ENCODE data around the gene WDR31.
"Not testable (repeated sequence)": the region's sequence is repeated elsewhere in the genome, so short reads cannot be mapped to it uniquely, and the experiment has no call there.

The WDR31 gene

GRCh38 chr9:113368348-113368981, 28.4 kb upstream of the WDR31 start:
- DNase-seq (ENCODE audit: low spot score): no peak

DNA sequence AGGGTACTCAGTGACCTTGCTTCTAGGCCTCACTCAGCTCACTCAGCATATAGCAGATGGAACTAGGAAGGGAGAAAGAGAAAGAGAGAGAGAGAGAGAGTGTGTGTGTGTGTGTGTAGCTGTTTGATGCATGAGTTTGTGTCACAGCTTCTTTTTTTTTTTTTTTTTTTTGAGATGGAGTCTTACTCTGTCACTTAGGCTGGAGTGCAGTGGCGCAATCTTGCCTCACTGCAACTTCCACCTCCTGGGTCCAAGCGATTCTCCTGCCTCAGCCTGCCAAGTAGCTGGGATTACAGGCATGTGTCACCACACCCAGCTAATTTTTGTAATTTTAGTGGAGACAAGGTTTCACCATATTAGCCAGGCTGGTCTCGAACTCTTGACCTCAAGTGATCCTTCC, 25.6 kb upstream of the WDR31 start:
- not testable (repeated sequence) for DNase-seq (ENCODE audit: low spot score)

- DNase-seq (ENCODE audit: low spot score): no peak
These were observed 24.9 kb upstream of the WDR31 start for GRCh38 chr9:113364951-113365350.

GRCh38 chr9:113363336-113363735, 23.3 kb upstream of the WDR31 start:
- DNase-seq (ENCODE audit: low spot score): no peak

GRCh38 chr9:113361304-113362018, 21.4 kb upstream of the WDR31 start:
- no peak for DNase-seq (ENCODE audit: low spot score)

GRCh38 chr9:113360242-113360842, 20.3 kb upstream of the WDR31 start:
- DNase-seq (ENCODE audit: low spot score): no peak

DNA sequence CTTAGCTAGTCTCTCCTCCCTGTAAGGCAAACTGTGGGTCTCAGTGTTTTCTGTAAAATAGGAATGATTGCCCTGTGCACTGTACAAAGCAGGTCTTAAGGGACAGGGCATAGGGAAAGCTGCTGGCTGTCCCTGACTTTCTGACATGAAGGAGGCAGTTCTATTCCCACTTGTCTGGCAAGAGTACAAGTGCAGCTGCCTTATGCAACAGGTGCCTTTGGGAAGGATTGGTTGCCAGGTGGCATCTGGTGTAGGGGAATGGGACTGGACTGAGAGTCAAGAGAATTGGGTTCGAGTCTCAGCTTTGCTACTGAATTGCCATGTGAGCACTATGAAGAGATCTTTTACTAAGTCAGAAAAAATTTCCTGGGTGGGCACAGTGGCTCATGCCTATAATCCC, 19.3 kb upstream of the WDR31 start:
- no peak for DNase-seq (ENCODE audit: low spot score)

GRCh38 chr9:113356686-113357292, 16.7 kb upstream of the WDR31 start:
- no peak for DNase-seq (ENCODE audit: low spot score)

DNA sequence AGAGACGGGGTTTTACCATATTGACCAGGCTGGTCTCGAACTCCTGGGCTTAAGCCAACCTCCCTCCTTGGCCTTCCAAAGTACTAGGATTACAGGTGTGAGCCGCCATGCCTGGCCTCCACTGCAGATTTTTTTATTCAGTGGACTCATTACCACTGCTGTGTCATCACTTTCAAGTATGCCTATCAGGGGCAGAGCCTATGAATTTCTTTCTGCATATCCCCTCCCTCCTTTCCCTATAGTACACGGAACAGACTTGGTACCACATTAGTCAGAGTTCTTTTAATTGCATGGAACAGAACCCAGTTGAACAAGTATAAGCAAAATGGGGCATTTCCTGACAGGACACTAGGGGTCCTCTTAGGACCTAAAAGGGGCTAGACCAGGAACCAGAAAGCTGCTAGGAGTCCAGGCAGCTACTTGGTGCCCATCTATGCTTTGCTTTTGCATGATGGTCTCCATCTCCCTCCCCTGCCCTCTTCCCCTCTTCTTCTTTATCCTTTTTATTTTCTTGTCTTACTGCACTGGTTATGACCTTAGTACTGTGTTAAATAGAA, 15.0 kb upstream of the WDR31 start:
- DNase-seq (ENCODE audit: low spot score): no peak

GRCh38 chr9:113352411-113352810, 12.3 kb upstream of the WDR31 start:
- DNase-seq (ENCODE audit: low spot score): no peak

- no peak for DNase-seq (ENCODE audit: low spot score)
These were observed 11.9 kb upstream of the WDR31 start for GRCh38 chr9:113352006-113352405.

- peak; percentile 70 for DNase-seq (ENCODE audit: low spot score)
These were observed 10.9 kb upstream of the WDR31 start for GRCh38 chr9:113350937-113351336.

- peak; percentile 32 for DNase-seq (ENCODE audit: low spot score)
These were observed 10.1 kb upstream of the WDR31 start for GRCh38 chr9:113350107-113350661.

- DNase-seq (ENCODE audit: low spot score): peak; percentile 46
These were observed 9.5 kb upstream of the WDR31 start, which contains the start of gene BSPRY for GRCh38 chr9:113349445-113350094. TSS of gene BSPRY (plus strand) at chr9:113349541. CDS start at chr9:113349580, 39 bp downstream.

GRCh38 chr9:113349066-113349444, 9.0 kb upstream of the WDR31 start:
- DNase-seq (ENCODE audit: low spot score): no peak

- no peak for DNase-seq (ENCODE audit: low spot score)
These were observed 8.4 kb upstream of the WDR31 start for GRCh38 chr9:113348437-113348836.

GRCh38 chr9:113345671-113346070, 5.6 kb upstream of the WDR31 start:
- DNase-seq (ENCODE audit: low spot score): no peak

DNA sequence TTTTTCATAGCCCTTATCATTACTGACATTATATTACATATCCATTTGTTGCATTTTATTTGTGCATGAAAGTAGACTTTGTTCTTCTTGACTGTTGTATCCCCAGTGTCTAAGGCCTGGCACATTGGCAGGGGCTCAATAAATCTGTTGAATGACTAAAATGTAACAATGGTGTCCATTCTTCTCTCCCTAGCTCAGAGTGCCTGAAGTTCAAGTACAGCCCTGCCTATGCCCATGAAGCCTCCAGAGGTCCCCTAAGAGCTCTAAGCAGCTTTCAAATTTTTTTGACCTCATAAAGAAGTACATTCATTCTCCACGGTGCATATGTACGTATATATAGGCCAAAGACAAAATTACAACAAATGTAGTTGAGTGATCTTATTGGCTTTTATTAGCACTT, 5.1 kb upstream of the WDR31 start:
- DNase-seq (ENCODE audit: low spot score): no peak

DNA sequence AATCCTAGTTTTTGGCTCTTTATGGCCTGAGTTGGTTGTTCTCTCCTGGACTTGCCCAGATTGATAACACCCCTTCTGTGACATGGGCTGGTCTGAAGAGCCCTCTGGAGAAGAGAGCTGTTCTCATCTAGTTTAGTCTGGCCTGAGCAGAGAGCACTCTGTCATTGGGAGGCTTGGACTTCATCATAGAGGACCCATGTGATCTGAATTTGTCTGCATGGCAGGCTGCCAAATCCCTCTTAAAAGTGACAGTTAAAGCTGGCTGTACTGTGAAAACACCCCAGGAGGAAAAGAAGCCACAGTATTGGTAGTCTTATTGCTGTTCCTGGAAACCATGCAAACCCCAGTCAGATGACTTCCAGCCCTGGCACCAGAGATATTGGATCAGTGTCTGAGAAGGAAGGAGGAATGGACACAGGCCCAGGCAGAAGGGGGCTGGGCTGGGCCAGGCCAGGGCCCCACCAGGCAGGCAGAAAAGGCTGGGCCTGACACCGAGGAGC, 3.7 kb upstream of the WDR31 start:
- no peak for DNase-seq (ENCODE audit: low spot score)

DNA sequence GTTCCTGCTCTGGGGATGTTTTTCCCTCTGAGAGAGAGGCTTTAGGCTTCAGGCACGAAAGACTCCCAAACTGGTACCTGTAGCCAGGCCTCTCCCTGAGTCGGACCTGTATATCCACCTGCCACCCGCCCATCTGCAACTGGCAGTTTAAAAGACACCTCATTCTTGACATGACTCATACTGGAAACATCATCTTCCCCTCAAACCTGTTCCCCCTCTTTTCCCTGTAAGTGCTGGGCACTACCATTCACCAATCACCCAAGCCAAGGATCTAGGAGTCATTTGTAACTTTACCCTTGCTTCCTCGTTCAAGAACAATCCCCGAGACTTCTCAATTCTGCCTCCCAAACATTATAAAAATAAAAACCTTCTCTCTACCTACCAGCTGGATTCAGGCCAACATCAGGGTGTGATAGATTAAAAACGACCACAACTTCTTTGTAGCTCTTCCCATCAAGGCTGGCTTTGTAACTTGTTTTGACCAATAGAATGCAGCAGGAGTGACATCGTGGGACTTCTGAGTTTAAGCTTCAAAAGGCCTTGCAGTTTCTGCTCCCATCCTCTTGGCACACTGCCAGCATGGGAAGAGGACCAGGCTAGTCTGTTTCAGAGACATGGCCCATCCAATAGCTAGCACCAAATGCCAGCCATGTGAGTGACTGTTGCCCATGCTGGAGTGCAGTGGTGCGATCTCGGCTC, 1.8 kb upstream of the WDR31 start:
- peak; percentile 31 for DNase-seq (ENCODE audit: low spot score)

DNA sequence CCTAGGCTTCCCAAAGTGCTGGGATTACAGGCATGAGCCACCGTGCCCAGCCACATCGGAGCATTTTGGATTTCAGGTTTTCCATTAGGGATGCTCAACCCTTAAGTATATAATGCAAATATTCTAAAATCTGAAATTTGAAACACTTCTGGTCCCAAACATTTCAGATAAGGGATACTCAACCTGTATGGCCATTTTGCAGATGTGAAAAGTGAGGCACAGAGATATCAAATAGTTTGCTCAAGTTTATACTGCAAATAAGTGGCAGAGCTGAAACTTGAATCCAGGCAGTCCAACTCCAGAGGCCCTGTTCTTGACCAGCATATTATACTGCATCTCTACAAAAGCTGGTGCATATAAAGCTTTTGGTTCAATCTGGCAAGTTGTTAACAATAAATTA, 2.4 kb downstream of the WDR31 start:
- DNase-seq (ENCODE audit: low spot score): no peak

All from activated CD4-positive, alpha-beta T cell treated with anti-CD3 and anti-CD28 coated beads, Interleukin-2, Interleukin-4, amounts not matched to agents 100 ng/mL and 50 ng/mL, durations not matched to agents 16 hours and 8 hours (primary cell).